PFSK-1 (cell line): Measurements from ENCODE around the gene SDHAF2.

Source experiments
- FOXP2 ChIP-seq: optimal IDR thresholded peaks from 2 replicates; pipeline ENCODE3; 2011; ENCODE audit warnings: borderline replicate concordance, control low read depth, inconsistent platforms; ENCODE audit not compliant: insufficient read depth; ENCODE audit errors: extremely low read length, extremely low read depth
- POLR2AphosphoS5 ChIP-seq: IDR thresholded peaks from 2 replicates; pipeline ENCODE4 v1.6.1; 2012; ENCODE audit warnings: low read depth, mild to moderate bottlenecking, control low read depth, low read length, moderate library complexity
- REST ChIP-seq, 2 experiments: IDR thresholded peaks; 2 replicates each; pipeline versions ENCODE4 v1.6.1 to v1.8.0; 2011 to 2012; ENCODE audit warnings: low read depth in 2 of 2, low read length in 2 of 2, control low read depth in 1 of 2, inconsistent platforms in 1 of 2, mild to moderate bottlenecking in 1 of 2, moderate library complexity in 1 of 2; ENCODE audit not compliant: insufficient read depth in 1 of 2
- SIN3A ChIP-seq: IDR thresholded peaks from 2 replicates; pipeline ENCODE4 v1.6.1; 2012; ENCODE audit warnings: mild to moderate bottlenecking, low read length, moderate library complexity, borderline replicate concordance; ENCODE audit not compliant: insufficient read depth
- TAF1 ChIP-seq: IDR thresholded peaks from 2 replicates; pipeline ENCODE4 v1.6.1; 2012; ENCODE audit warnings: low read length, control low read depth, borderline replicate concordance; ENCODE audit not compliant: insufficient read depth

Gene SDHAF2

GRCh38 chr11:61484541-61484940 lies 54.6 kb downstream of the SDHAF2 start:
- TF ChIP-seq POLR2AphosphoS5 (no peak), REST (IDR thresholded peaks at IDR 0.05; ENCODE audit: insufficient read depth in 1 of 2, low read depth in 2 of 2, low read length in 2 of 2) (0 out of 4 replicates have a peak, but pooled peaks of 1 of the 2 experiments have one; percentile 6)

GRCh38 chr11:61485080-61485479 lies 55.2 kb downstream of the SDHAF2 start:
- TF ChIP-seq REST (IDR thresholded peaks at IDR 0.05; ENCODE audit: insufficient read depth in 1 of 2, low read depth in 2 of 2, low read length in 2 of 2) (no peak), FOXP2 (no peak), POLR2AphosphoS5 (no peak), TAF1 (no peak), SIN3A (no peak)

GRCh38 chr11:61486011-61486620 lies 56.2 kb downstream of the SDHAF2 start:
- TF ChIP-seq TAF1 (no peak), POLR2AphosphoS5 (no peak), FOXP2 (no peak), REST (IDR thresholded peaks at IDR 0.05; ENCODE audit: insufficient read depth in 1 of 2, low read depth in 2 of 2, low read length in 2 of 2) (no peak), SIN3A (no peak)

- TF ChIP-seq FOXP2, result no peak
- TF ChIP-seq TAF1, result no peak
- TF ChIP-seq REST (IDR thresholded peaks at IDR 0.05; ENCODE audit: insufficient read depth in 1 of 2, low read depth in 2 of 2, low read length in 2 of 2), result no peak
- no peak for TF ChIP-seq SIN3A
- no peak for TF ChIP-seq POLR2AphosphoS5
These were observed 56.9 kb downstream of the SDHAF2 start for GRCh38 chr11:61486779-61487178.

- no peak for TF ChIP-seq REST (IDR thresholded peaks at IDR 0.05; ENCODE audit: insufficient read depth in 1 of 2, low read depth in 2 of 2, low read length in 2 of 2)
- no peak for TF ChIP-seq SIN3A
- no peak for TF ChIP-seq TAF1
- TF ChIP-seq FOXP2, result no peak
- TF ChIP-seq POLR2AphosphoS5, result no peak
These were observed 57.6 kb downstream of the SDHAF2 start for GRCh38 chr11:61487342-61488025.
